ENCODE results near the gene WTAP. TPM values are rescaled to one million over a fixed set of nuclear protein-coding genes. Genes with fewer than 3 reads are reported as not detected.

WTAP gene
- total and polyA plus RNA-seq, 2 of the 8 experiments (the other 6 are each of a cell fraction or from before 2014, with no cell fraction given): 32.6 to 120 TPM

- no peaks in the 10 kb centered on the region for H3K9me3 ChIP-seq (ENCODE audit: insufficient read depth in 2 of 2, low read depth in 1 of 2, low read length in 1 of 2)
- CTCF ChIA-PET (ENCODE audit: partially characterized antibody): interaction anchor here (1.1 to 1.9 kb wide), 3 partner anchors 12 to 506 kb away, joined by 3 to 7 read pairs (median 5); no protein-coding TSS in a partner anchor
- H3K36me3 ChIP-seq (ENCODE audit: control insufficient read depth in 2 of 4, insufficient read depth in 4 of 4, low read length in 3 of 4): peaks cover 0 to 40% (median 12%) of the 10 kb centered on the region in 4 experiments; a peak in 5 of 8 replicates
- no peak overlapping the region for H2AFZ ChIP-seq (ENCODE audit: low read length)
- no peak overlapping the region for H3K4me3 ChIP-seq (ENCODE audit: extremely low read depth in 1 of 4, insufficient read depth in 2 of 4, low read depth in 3 of 4, low read length in 4 of 4)
- H3K79me2 ChIP-seq (ENCODE audit: control insufficient read depth in 1 of 2, insufficient read depth in 2 of 2, low read length in 2 of 2): no peaks in the 10 kb centered on the region
- FAIRE-seq (no peak), DNase-seq (ENCODE audit: low read depth in 1 of 2, low spot score in 2 of 2) (no peak)
- H2BK20ac ChIP-seq (ENCODE audit: low read length): no peak overlapping the region
- no peak overlapping the region for H3K4me2 ChIP-seq (ENCODE audit: insufficient read depth in 1 of 2, low read depth in 2 of 2, low read length in 2 of 2)
- no peak overlapping the region for H3K9ac ChIP-seq (replicated peaks in 1 of 4; ENCODE audit: extremely low read depth in 1 of 4, low read depth in 3 of 4, low read length in 3 of 4)
- no peak overlapping the region for H3K18ac ChIP-seq (ENCODE audit: extremely low read depth, low read length)
- no peak overlapping the region for H4K91ac ChIP-seq (replicated peaks; ENCODE audit: insufficient read length, low read length)
- H2BK5ac ChIP-seq (ENCODE audit: low read depth, low read length): no peak overlapping the region
- H3K27ac ChIP-seq (ENCODE audit: low read depth, low read length): no peak overlapping the region
- 88% methylated on average over 3 of the region's 3 CpGs; no CpG with 5 or more reads in 1 of the 2 experiments for whole genome bisulfite sequencing, 2 experiments (ENCODE audit: extremely low coverage in 1 of 2, insufficient coverage in 1 of 2, insufficient read length in 1 of 2, insufficient replicate concordance in 2 of 2, low coverage in 1 of 2, low lambda C conversion rate in 2 of 2, missing lambda C conversion rate in 1 of 2)
- H4K8ac ChIP-seq (ENCODE audit: extremely low read depth, insufficient read depth, low read length): no peak overlapping the region
- H3K4ac ChIP-seq (replicated peaks; ENCODE audit: insufficient read length, low read depth, low read length): no peak overlapping the region
- no peak overlapping the region for H2AK5ac ChIP-seq (ENCODE audit: low read depth, low read length)
- no peaks in the 10 kb centered on the region for H3K23me2 ChIP-seq (ENCODE audit: low read depth, low read length)
- POLR2A ChIA-PET (ENCODE audit: partially characterized antibody): interaction anchor here (1.6 kb wide), 1 partner anchor 12 kb away, joined by 9 read pairs; no protein-coding TSS in a partner anchor
- no peaks in the 10 kb centered on the region for H4K20me1 ChIP-seq (replicated peaks in 1 of 2; ENCODE audit: control insufficient read depth in 1 of 2, insufficient read depth in 2 of 2, low read length in 2 of 2)
- H3K14ac ChIP-seq (ENCODE audit: insufficient read length): no peak overlapping the region
- no peak overlapping the region for H2BK15ac ChIP-seq (ENCODE audit: low read length)
- no peak overlapping the region for H3K56ac ChIP-seq (replicated peaks; ENCODE audit: insufficient read length, low read depth, low read length)
- H3K27me3 ChIP-seq (replicated peaks in 1 of 4; ENCODE audit: control insufficient read depth in 3 of 4, extremely low read depth in 1 of 4, insufficient read depth in 3 of 4, low read length in 3 of 4): no peaks in the 10 kb centered on the region
- no peaks in the 10 kb centered on the region for H3K4me1 ChIP-seq (replicated peaks in 1 of 4; ENCODE audit: control insufficient read depth in 3 of 4, insufficient read depth in 4 of 4, low read length in 3 of 4)
- H2BK12ac ChIP-seq (ENCODE audit: low read depth, low read length): no peak overlapping the region
- no peaks in the 10 kb centered on the region for H3K79me1 ChIP-seq (ENCODE audit: low read depth, low read length)
- H2BK120ac ChIP-seq (replicated peaks; ENCODE audit: low read depth, low read length): no peak overlapping the region
- H3K23ac ChIP-seq (ENCODE audit: insufficient read length): no peak overlapping the region
- H4K5ac ChIP-seq (ENCODE audit: insufficient read length, low read depth, low read length): no peak overlapping the region
- no peak for TF ChIP-seq POU5F1 (IDR thresholded peaks at IDR 0.05; ENCODE audit: low read depth, low read length)
- TF ChIP-seq SIRT6 (IDR thresholded peaks at IDR 0.05; ENCODE audit: low read length): no peak
- TF ChIP-seq PHF8 (conservative IDR thresholded peaks at IDR 0.05; ENCODE audit: low read depth, low read length): no peak
- TF ChIP-seq SIX5 (IDR thresholded peaks at IDR 0.05; ENCODE audit: low read depth, low read length): no peak
- no peak for TF ChIP-seq EZH2 (IDR thresholded peaks at IDR 0.05; ENCODE audit: low read depth, low read length, severe bottlenecking)
- TF ChIP-seq JUND (IDR thresholded peaks at IDR 0.05; ENCODE audit: low read length): no peak
- no peak for TF ChIP-seq MAFK (IDR thresholded peaks at IDR 0.05; ENCODE audit: low read depth, low read length)
- no peak for TF ChIP-seq FOSL1 (IDR thresholded peaks at IDR 0.05; ENCODE audit: insufficient read depth, low read depth, low read length)
- TF ChIP-seq CHD1 (IDR thresholded peaks at IDR 0.05; ENCODE audit: low read depth, low read length): no peak
- TF ChIP-seq TAF7 (optimal IDR thresholded peaks at IDR 0.05; ENCODE audit: borderline replicate concordance, low read depth, low read length): no peak
- no peak for TF ChIP-seq TBP (IDR thresholded peaks at IDR 0.05; ENCODE audit: low read depth, low read length)
- TF ChIP-seq RFX5 (IDR thresholded peaks at IDR 0.05; ENCODE audit: borderline replicate concordance, low read depth, low read length): no peak
- no peak for TF ChIP-seq EP300 (IDR thresholded peaks at IDR 0.05; ENCODE audit: borderline replicate concordance in 1 of 2, low read depth in 2 of 2, low read length in 2 of 2)
- no peak for TF ChIP-seq E2F6 (IDR thresholded peaks at IDR 0.05)
Observed at GRCh38 chr6:159680104-159680503, 47.2 kb upstream of the WTAP start.
